NB4 (cell line): ENCODE results near the gene AGAP1.

Source experiments
- DNase-seq: peaks from one replicate; pipeline ENCODE4 v3.0.0; 2010; ENCODE audit warnings: low read depth
- H3K4me3 ChIP-seq: one replicate; pipeline ENCODE4 v1.5.1; 2011; ENCODE audit warnings: mild to moderate bottlenecking, low read depth, low read length, moderate library complexity
- MYC ChIP-seq: IDR thresholded peaks from 2 replicates; pipeline ENCODE4 v1.6.1; 2011; ENCODE audit warnings: low read depth, low read length
- POLR2A ChIP-seq: IDR thresholded peaks from 2 replicates; pipeline ENCODE4 v1.6.1; 2011; ENCODE audit warnings: mild to moderate bottlenecking; ENCODE audit not compliant: insufficient read length; ENCODE audit errors: extremely low read depth
- TF ChIP-seq, protein P1 (sequence below): IDR thresholded peaks from 2 replicates; pipeline ENCODE4 v1.6.1; 2011; ENCODE audit warnings: low read depth, low read length
- TF ChIP-seq, protein P2 (sequence below): IDR thresholded peaks from one replicate; pipeline ENCODE4 v1.5.1; 2012; ENCODE audit warnings: low read depth, low read length

Gene AGAP1

DNA sequence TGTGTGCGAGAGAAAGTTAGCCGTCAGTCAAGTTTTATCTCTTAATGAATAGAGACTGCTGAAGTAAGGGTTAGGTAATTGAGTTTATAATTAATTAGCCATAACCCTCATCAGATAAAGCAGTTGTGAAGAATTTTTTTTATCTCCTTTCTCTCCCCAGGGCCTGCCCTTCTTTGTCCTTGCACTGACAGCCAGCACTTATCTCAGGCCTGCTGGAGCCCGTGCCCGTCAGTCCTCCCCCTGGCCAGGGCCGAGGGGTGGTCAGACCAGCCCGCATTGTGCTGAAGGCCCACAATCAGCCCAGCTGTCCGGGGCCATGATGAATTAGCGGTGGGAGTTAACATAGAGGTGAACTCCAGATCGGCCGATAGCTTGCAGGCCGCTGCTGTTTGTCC is 358.7 kb downstream of the AGAP1 start:
- H3K4me3 ChIP-seq = no peak overlapping the region
- TF ChIP-seq, protein P1, sequence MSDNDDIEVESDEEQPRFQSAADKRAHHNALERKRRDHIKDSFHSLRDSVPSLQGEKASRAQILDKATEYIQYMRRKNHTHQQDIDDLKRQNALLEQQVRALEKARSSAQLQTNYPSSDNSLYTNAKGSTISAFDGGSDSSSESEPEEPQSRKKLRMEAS = no peak
- TF ChIP-seq MYC (no peak), POLR2A (no peak)
- TF ChIP-seq, protein P2, sequence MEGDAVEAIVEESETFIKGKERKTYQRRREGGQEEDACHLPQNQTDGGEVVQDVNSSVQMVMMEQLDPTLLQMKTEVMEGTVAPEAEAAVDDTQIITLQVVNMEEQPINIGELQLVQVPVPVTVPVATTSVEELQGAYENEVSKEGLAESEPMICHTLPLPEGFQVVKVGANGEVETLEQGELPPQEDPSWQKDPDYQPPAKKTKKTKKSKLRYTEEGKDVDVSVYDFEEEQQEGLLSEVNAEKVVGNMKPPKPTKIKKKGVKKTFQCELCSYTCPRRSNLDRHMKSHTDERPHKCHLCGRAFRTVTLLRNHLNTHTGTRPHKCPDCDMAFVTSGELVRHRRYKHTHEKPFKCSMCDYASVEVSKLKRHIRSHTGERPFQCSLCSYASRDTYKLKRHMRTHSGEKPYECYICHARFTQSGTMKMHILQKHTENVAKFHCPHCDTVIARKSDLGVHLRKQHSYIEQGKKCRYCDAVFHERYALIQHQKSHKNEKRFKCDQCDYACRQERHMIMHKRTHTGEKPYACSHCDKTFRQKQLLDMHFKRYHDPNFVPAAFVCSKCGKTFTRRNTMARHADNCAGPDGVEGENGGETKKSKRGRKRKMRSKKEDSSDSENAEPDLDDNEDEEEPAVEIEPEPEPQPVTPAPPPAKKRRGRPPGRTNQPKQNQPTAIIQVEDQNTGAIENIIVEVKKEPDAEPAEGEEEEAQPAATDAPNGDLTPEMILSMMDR = no peak
- DNase-seq = no peak

DNA sequence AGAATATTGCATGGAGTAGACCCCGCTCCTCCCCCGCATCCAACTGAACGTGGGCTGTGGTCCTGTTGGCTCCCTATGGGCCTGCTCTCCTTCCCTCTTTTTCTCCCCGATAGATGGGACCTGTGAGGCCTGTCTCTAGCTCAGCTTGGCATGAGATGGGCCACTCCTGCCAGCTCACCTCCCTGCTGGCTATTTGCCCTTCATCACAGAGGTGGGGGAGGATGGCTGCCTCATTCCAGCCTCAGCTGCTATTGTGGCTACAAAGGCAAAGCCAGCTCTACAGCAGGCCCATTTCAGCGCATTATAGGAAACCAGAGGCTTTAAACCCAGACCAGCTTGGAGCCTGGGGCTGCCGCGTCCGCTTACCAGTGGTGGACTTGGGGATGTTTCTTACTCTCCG is 360.4 kb downstream of the AGAP1 start:
- TF ChIP-seq, protein P1 = no peak
- no peak for TF ChIP-seq MYC
- TF ChIP-seq POLR2A = no peak
- TF ChIP-seq, protein P2 = no peak
- DNase-seq = no peak

DNA sequence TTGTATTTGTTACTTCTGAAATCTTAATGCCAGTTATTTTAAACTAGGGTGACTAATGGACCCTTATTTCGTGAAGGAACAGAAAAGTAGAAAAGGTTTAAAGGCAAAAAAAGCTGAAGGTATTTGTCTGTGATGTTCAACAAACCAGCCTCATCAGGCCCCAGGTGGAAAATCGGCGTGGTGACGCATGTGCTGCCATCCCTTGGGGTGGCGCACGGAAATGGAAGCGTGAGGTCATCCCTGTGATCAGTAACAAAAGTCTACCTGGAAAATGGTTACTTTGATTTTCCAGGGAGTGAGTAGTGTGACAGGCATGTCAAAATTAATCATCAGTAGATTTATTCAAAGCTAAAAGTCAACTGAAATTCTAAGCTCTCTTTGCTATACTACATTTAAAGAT is 361.2 kb downstream of the AGAP1 start:
- no peak overlapping the region for H3K4me3 ChIP-seq
- TF ChIP-seq, protein P2 = no peak
- TF ChIP-seq POLR2A = no peak
- TF ChIP-seq, protein P1 = no peak
- no peak for TF ChIP-seq MYC
- no peak for DNase-seq

More for the DNA sequence above, 360.4 kb downstream of the AGAP1 start:
- H3K4me3 ChIP-seq = no peak overlapping the region

DNA sequence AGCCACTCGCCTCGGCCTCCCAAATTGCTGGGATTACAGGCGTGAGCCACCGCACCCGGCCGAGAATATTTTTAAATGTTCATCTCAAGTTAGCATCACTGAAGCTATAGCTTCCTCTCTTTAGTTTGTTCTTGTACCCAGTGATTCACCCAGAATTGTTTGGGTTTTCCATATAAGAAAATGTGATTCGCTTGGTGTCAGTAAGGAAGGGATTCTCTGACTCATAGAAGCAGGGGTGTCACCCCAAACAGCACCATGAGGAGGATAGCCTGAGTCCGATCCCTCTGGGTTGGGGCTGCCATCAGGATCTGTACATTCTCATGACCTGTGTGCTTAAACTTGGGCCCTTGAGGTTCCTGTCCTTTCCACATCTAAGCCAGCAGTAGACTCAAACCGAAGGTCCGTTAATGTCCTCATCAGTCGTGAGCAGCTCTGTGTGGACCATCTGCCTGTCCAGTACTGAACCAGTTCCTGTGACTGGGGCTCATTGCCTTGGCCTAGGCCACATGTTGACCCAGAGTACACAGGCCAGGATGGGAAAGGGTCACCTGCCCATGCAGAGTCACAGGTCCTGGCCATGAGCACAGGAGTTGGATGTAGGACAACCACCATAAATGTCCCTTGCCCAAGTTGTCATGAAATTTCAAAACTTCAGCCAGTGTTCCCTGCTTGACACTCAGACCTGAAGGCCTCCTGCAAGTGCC is 362.5 kb downstream of the AGAP1 start:
- no peak overlapping the region for H3K4me3 ChIP-seq
- DNase-seq = no peak
- TF ChIP-seq, protein P2 = no peak
- TF ChIP-seq, protein P1 = no peak
- no peak for TF ChIP-seq POLR2A
- TF ChIP-seq MYC = no peak

DNA sequence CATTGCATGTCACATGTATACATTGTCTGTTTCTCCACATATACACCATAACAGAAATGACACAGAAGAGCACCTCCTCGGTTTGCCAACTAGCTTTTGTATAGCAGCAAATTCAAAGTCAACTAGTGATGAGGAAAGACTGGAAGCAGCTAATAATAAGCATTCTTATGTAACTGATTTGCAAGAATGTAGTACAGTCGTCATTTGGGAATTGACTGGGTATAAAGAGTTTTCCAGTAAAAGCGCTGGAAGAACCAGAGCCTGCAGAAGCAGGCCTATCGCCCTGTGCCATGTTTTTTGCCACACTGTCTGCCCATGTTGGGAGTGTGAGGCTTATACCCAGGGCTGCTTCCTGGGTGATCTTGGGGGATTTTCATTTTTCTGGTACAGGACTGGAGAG is 363.8 kb downstream of the AGAP1 start:
- DNase-seq = no peak
- no peak overlapping the region for H3K4me3 ChIP-seq
- TF ChIP-seq MYC (no peak), POLR2A (no peak)
- TF ChIP-seq, protein P2 = no peak
- TF ChIP-seq, protein P1 = no peak
